Erythroblast (primary cell): ENCODE results near the gene IGSF8.

Source experiments
- GATA1 ChIP-seq: IDR thresholded peaks from 2 replicates; pipeline ENCODE4 v1.6.1; 2011; ENCODE audit warnings: low read depth, mild to moderate bottlenecking, control low read depth, low read length, moderate library complexity
- POLR2A ChIP-seq: IDR thresholded peaks from 2 replicates; pipeline ENCODE4 v1.6.1; 2011; ENCODE audit warnings: mild to moderate bottlenecking, low read length

DNA sequence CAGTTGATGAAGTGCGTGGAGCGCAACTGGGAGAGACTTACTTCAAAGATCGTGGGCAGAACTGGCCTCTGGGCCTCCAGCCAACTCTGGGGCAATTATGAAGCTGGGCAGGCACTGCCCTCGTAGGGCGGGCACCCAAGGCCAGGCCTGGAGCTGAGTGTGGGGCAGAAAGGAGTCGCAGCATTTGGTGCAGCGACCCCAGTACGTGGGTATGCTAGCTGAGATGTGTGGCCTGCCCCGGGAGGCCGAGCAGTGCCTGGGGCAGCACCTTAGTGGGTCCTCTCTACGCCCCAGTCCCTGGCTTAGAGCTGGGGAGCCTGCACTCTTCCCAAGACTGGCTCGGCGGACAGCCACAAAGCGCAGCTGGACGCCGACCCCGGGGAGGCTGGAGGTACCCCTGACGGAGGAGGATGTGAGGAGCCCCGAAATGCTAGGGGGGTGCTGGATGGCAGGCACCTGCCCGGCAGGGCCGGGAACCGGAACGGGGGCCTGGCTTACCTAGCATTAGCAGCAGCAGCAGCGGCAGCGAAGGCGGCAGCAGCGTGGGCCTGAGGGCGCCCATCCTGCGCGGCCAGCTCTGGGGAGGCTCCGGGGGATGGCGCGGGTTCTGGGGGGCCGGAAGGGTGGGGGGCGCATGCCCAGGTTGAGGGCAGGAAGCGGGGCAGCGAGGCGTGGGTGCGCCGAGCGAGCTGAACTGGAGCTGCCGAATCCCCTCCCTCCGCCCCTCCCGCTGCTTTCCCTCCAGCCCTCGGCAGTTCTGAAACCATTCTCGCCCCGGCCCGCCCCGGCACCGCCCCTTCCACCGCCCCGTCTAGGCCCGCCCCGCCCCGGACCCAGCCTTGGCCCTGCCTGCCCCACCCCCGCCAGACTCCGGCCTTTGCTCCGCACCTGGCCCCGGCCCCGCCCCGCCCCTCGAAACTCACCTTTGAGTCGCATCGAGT lies at the start of gene IGSF8:
- no peak for TF ChIP-seq POLR2A
- no peak for TF ChIP-seq GATA1
